Parietal lobe (tissue), 1 donor: ENCODE data around the gene GPX6. TPM values are rescaled to one million over a fixed set of nuclear protein-coding genes. Genes with fewer than 3 reads are reported as not detected.

Experiments
- total RNA-seq: library from RNA; depleted of rRNA; stranded (reverse); fragments of >200 nt; gene quantifications from one replicate; pipeline ENCODE4 v1.2.3, GENCODE V29; 2014

GPX6 gene
- total RNA-seq: not detected

GRCh38 chr6:28515676-28516075 lies at the start of gene GPX6:
Gene GPX6, minus strand, starts transcription at chr6:28515793. Its CDS starts 50 bp downstream, at chr6:28515743.

GRCh38 chr6:28525496-28526039 lies 10.0 kb upstream of the GPX6 start, which contains the start of gene GPX5:
Gene GPX5, plus strand, starts transcription at chr6:28525881. Its CDS starts 133 bp downstream, at chr6:28526014.

Other genes with a start within 250 kb of the GPX6 start
- gene ZSCAN26, start 248.7 kb downstream of the GPX6 start, total RNA-seq: 45.4 TPM
- 20.7 TPM for gene PGBD1, start 234.2 kb downstream of the GPX6 start, total RNA-seq
- gene ZSCAN31, start 179.6 kb downstream of the GPX6 start, total RNA-seq: 16.0 TPM
- gene ZKSCAN3, start 165.8 kb downstream of the GPX6 start, total RNA-seq: 12.8 TPM
- 22.8 TPM for gene ZSCAN12, start 116.0 kb downstream of the GPX6 start, total RNA-seq
- gene ZSCAN23, start 72.3 kb downstream of the GPX6 start, total RNA-seq: 36.3 TPM
- gene GPX5, start 10.1 kb upstream of the GPX6 start, total RNA-seq: not detected